ENCODE results near the gene ZDHHC14. TPM values are rescaled to one million over a fixed set of nuclear protein-coding genes. Genes with fewer than 3 reads are reported as not detected.

The ZDHHC14 gene
- total RNA-seq, 1 donor from 2014 or later = 1.8 TPM

DNA sequence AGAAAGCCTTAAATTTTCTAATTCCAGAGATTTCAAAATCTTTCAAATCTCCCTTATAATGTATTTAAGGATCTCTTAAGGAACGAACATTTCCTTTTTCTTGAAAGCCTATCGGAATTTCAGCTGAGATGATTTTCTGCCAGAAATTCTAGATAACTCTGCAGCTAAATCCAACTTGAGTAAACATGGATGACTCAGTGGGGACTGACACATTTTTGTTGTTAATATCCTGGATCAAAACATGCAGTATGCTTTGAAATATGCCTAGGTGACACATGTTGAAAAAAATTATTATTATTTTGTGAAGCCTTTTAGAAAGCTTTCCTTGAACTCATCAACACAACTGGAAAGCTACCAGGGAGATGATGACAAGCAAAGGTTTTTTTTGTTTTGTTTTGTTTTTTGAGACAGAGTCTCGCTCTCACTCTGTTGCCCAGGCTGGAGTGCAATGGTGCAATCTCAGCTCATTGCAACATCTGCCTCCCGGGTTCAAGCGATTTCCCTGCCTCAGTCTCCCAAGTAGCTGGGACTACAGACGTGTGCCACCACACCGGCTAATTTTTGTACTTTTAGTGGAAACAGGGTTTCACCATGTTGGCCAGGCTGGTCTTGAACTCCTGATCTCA lies 302.0 kb downstream of the ZDHHC14 start:
- peaks cover 7% of the 10 kb centered on the region for H3K27me3 ChIP-seq (ENCODE audit: control insufficient read depth, insufficient read depth, low read length)
- peak; percentile 81 for DNase-seq (ENCODE audit: low read depth)
- no peaks in the 10 kb centered on the region for H3K36me3 ChIP-seq (ENCODE audit: control insufficient read depth, insufficient read depth, low read length)
- FAIRE-seq = no peak
- TF ChIP-seq, protein P1, sequence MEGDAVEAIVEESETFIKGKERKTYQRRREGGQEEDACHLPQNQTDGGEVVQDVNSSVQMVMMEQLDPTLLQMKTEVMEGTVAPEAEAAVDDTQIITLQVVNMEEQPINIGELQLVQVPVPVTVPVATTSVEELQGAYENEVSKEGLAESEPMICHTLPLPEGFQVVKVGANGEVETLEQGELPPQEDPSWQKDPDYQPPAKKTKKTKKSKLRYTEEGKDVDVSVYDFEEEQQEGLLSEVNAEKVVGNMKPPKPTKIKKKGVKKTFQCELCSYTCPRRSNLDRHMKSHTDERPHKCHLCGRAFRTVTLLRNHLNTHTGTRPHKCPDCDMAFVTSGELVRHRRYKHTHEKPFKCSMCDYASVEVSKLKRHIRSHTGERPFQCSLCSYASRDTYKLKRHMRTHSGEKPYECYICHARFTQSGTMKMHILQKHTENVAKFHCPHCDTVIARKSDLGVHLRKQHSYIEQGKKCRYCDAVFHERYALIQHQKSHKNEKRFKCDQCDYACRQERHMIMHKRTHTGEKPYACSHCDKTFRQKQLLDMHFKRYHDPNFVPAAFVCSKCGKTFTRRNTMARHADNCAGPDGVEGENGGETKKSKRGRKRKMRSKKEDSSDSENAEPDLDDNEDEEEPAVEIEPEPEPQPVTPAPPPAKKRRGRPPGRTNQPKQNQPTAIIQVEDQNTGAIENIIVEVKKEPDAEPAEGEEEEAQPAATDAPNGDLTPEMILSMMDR (IDR thresholded peaks at IDR 0.05; ENCODE audit: insufficient read depth, low read length, severe bottlenecking) = no peak
- no peak overlapping the region for H3K4me3 ChIP-seq (ENCODE audit: low read depth, low read length)

DNA sequence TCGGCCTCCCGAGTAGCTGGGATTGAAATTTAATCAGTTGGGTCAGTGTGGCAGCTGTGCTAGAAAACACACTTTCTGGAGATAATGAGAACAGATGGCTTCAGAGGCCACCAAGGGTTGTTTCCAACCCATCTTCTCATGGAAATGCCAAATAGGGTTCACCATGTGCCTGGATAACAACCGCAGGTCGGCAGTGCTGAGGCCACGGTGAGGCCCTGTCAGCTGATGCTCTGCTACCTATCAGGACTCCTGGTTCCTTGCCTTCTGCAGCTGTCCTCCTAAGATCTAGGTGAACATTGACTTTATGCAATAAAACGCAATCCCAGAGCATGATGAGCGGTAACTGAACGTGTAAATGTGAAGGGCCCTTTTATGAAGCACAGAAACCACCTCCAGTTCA lies 302.7 kb downstream of the ZDHHC14 start:
- no peak for DNase-seq (ENCODE audit: low read depth)
- peaks cover 11% of the 10 kb centered on the region for H3K27me3 ChIP-seq (ENCODE audit: control insufficient read depth, insufficient read depth, low read length)
- H3K36me3 ChIP-seq (ENCODE audit: control insufficient read depth, insufficient read depth, low read length) = no peaks in the 10 kb centered on the region
- no peak overlapping the region for H3K4me3 ChIP-seq (ENCODE audit: low read depth, low read length)
- FAIRE-seq = no peak
- TF ChIP-seq, protein P1 (IDR thresholded peaks at IDR 0.05; ENCODE audit: insufficient read depth, low read length, severe bottlenecking) = no peak

- Histone ChIP-seq H3K4me3 (ENCODE audit: low read depth, low read length) (no peak overlapping the region), H3K36me3 (ENCODE audit: control insufficient read depth, insufficient read depth, low read length) (no peaks in the 10 kb centered on the region), H3K27me3 (ENCODE audit: control insufficient read depth, insufficient read depth, low read length) (peaks cover 15% of the 10 kb centered on the region)
- TF ChIP-seq, protein P1 (IDR thresholded peaks at IDR 0.05; ENCODE audit: insufficient read depth, low read length, severe bottlenecking) = no peak
- DNase-seq (ENCODE audit: low read depth) (no peak), FAIRE-seq (no peak)
Measured at GRCh38 chr6:157684620-157685299, 303.8 kb downstream of the ZDHHC14 start.

- TF ChIP-seq, protein P1 (IDR thresholded peaks at IDR 0.05; ENCODE audit: insufficient read depth, low read length, severe bottlenecking) = no peak
- Histone ChIP-seq H3K36me3 (ENCODE audit: control insufficient read depth, insufficient read depth, low read length) (no peaks in the 10 kb centered on the region), H3K27me3 (ENCODE audit: control insufficient read depth, insufficient read depth, low read length) (peaks cover 12% of the 10 kb centered on the region), H3K4me3 (ENCODE audit: low read depth, low read length) (no peak overlapping the region)
- DNase-seq (ENCODE audit: low read depth) (no peak), FAIRE-seq (no peak)
Measured at GRCh38 chr6:157685596-157686280, 304.7 kb downstream of the ZDHHC14 start.

DNA sequence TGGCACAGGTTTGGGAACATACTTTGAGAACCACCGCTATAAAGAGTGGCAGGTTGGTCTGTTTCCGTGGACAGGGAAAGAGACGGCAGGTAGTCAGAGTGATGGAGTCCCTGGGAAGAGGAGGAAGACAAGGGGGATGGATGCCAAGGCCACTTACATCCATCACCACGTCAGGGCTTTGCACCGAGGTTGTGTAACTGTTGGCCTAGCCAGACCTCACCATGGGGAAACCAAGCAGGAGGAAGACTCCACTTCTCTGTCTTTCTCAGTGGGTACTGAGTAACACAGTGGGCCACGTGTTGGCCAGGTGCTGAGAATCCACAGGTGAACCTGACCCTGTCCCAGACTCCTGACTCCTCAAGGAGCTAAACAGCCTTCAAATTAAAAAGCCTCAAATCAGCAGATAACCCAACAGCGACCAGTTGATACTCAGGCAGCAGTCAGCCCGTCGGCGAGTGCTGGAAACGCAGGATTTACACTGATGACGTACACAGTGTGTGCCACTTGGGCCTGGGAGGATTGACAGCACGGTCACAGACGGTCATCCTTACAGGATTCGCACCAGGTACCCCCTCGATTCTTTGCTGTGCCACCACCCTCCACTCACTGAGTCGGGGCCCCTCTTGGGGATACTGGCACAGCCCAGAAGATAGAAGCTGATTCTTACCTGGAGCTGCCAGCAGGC lies 307.4 kb downstream of the ZDHHC14 start:
- FAIRE-seq (no peak), DNase-seq (ENCODE audit: low read depth) (no peak)
- H3K36me3 ChIP-seq (ENCODE audit: control insufficient read depth, insufficient read depth, low read length) = no peaks in the 10 kb centered on the region
- H3K4me3 ChIP-seq (ENCODE audit: low read depth, low read length) = no peak overlapping the region
- peaks cover 11% of the 10 kb centered on the region for H3K27me3 ChIP-seq (ENCODE audit: control insufficient read depth, insufficient read depth, low read length)
- TF ChIP-seq, protein P1 (IDR thresholded peaks at IDR 0.05; ENCODE audit: insufficient read depth, low read length, severe bottlenecking) = no peak

Measured in bronchial epithelial cell (primary cell).